ENCODE measurements around the gene VASH1.

- TF ChIP-seq, protein P1, sequence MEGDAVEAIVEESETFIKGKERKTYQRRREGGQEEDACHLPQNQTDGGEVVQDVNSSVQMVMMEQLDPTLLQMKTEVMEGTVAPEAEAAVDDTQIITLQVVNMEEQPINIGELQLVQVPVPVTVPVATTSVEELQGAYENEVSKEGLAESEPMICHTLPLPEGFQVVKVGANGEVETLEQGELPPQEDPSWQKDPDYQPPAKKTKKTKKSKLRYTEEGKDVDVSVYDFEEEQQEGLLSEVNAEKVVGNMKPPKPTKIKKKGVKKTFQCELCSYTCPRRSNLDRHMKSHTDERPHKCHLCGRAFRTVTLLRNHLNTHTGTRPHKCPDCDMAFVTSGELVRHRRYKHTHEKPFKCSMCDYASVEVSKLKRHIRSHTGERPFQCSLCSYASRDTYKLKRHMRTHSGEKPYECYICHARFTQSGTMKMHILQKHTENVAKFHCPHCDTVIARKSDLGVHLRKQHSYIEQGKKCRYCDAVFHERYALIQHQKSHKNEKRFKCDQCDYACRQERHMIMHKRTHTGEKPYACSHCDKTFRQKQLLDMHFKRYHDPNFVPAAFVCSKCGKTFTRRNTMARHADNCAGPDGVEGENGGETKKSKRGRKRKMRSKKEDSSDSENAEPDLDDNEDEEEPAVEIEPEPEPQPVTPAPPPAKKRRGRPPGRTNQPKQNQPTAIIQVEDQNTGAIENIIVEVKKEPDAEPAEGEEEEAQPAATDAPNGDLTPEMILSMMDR (conservative IDR thresholded peaks at IDR 0.05; ENCODE audit: low read length), result no peak
- no peak for TF ChIP-seq EZH2phosphoT487 (IDR thresholded peaks at IDR 0.05; ENCODE audit: borderline replicate concordance)
These were observed 18.2 kb downstream of the VASH1 start for GRCh38 chr14:76779221-76780057.
